A673 (cell line): ENCODE results near the gene PHAF1. TPM values are rescaled to one million over a fixed set of nuclear protein-coding genes. Genes with fewer than 3 reads are reported as not detected.

Source experiments
- BruUV-seq: library from RNA; stranded (reverse); fragments of 400-500 nt; replicated peaks from 2 replicates; lab custom pipeline; 2021; lab: Mats Ljungman, UMichigan
- CTCF ChIA-PET: fragments of 300-600 bp; sonication (Branson Sonifier 250); formaldehyde crosslinking; loops from one replicate; lab custom pipeline; 2022; ENCODE audit warnings: antibody characterized with exemption; lab: Charles Lee
- POLR2A ChIA-PET: fragments of 300-600 bp; sonication (Branson Sonifier 250); formaldehyde crosslinking; loops from one replicate; lab custom pipeline; 2022; ENCODE audit warnings: antibody characterized with exemption; ENCODE audit not compliant: low non-redundant PET; lab: Charles Lee
- DNase-seq: peaks from one replicate; pipeline ENCODE4 v3.0.0-alpha.2; 2015; ENCODE audit warnings: low spot score
- H3K27ac ChIP-seq: fragments of 200-600 bp; sonication (generic); 2 replicates; pipeline ENCODE4 v1.5.1; 2016; ENCODE audit warnings: mixed run types, low read depth, mild to moderate bottlenecking, mixed read lengths, antibody characterized with exemption, low read length; ENCODE audit not compliant: poor library complexity, severe bottlenecking
- H3K27me3 ChIP-seq: fragments of 200-600 bp; sonication (generic); replicated peaks from 2 replicates; pipeline ENCODE4 v1.6.1; 2017; ENCODE audit warnings: mixed run types, low read depth, mild to moderate bottlenecking, mixed read lengths, antibody characterized with exemption, low read length; ENCODE audit not compliant: insufficient read depth, poor library complexity
- H3K36me3 ChIP-seq: fragments of 200-600 bp; sonication (generic); 2 replicates; pipeline ENCODE4 v1.6.1; 2016; ENCODE audit warnings: mixed run types, mild to moderate bottlenecking, mixed read lengths, antibody characterized with exemption, low read length; ENCODE audit not compliant: insufficient read depth, poor library complexity, severe bottlenecking
- H3K4me1 ChIP-seq: fragments of 200-600 bp; sonication (generic); 2 replicates; pipeline ENCODE4 v1.6.1; 2017; ENCODE audit warnings: mixed run types, mild to moderate bottlenecking, mixed read lengths, antibody characterized with exemption, low read length; ENCODE audit not compliant: insufficient read depth, poor library complexity, severe bottlenecking
- H3K4me3 ChIP-seq: fragments of 200-600 bp; sonication (generic); 2 replicates; pipeline ENCODE4 v1.5.1; 2016; ENCODE audit warnings: low read depth, mixed run types, mild to moderate bottlenecking, mixed read lengths, low read length; ENCODE audit not compliant: poor library complexity, severe bottlenecking
- H3K9me3 ChIP-seq: fragments of 200-600 bp; sonication (generic); 2 replicates; pipeline ENCODE4 v1.6.1; 2016; ENCODE audit warnings: mixed run types, low read depth, mild to moderate bottlenecking, mixed read lengths, antibody characterized with exemption, low read length; ENCODE audit not compliant: poor library complexity, severe bottlenecking
- EZH2 ChIP-seq: fragments of 200-600 bp; sonication (generic); IDR thresholded peaks from 2 replicates; pipeline ENCODE4 v1.6.1; 2017; ENCODE audit warnings: borderline replicate concordance, low read depth, mild to moderate bottlenecking, mixed read lengths, antibody characterized with exemption, low read length; ENCODE audit not compliant: poor library complexity, severe bottlenecking
- intact Hi-C: fragments of 100-400 bp; cut with micrococcal nuclease; formaldehyde crosslinking; loops from one replicate; pipeline ENCODE4 v1.10.0; 2022; ENCODE audit not compliant: unreplicated experiment
- total RNA-seq: library from RNA; stranded (reverse); gene quantifications from 2 replicates; pipeline ENCODE4 v1.2.3, GENCODE V29; 2021
- TF ChIP-seq, protein P1 (sequence below): fragments of 300-800, 200-600 bp; sonication (generic); conservative IDR thresholded peaks from 2 replicates; pipeline ENCODE4 v1.5.1; 2017; ENCODE audit warnings: low read depth, mild to moderate bottlenecking, antibody characterized with exemption, low read length, moderate library complexity, mixed read lengths

PHAF1 gene
- total RNA-seq, 1 experiment from 2014 or later, result 23.2 TPM

DNA sequence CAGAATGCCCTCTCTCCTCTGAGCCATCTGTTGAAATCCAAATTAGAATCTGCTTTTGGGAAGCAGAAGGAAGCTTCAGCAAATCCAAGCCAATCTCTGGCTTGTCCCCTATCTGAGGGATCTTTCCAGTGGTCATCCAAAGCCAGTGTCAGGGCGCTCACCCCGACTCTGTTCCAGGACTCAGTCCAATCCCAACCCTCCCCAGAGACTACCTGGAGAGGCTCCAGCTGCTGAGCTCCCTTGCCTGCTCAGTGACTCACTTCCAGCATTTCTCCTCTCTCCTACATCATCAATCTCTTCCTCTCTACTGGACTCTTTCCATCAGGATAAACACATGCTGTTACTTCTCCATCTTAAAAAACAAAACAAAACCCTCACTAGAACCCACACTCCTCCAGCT lies 71.6 kb downstream of the PHAF1 start:
- POLR2A ChIA-PET, result no interaction called here
- no peak for TF ChIP-seq EZH2
- TF ChIP-seq, protein P1, sequence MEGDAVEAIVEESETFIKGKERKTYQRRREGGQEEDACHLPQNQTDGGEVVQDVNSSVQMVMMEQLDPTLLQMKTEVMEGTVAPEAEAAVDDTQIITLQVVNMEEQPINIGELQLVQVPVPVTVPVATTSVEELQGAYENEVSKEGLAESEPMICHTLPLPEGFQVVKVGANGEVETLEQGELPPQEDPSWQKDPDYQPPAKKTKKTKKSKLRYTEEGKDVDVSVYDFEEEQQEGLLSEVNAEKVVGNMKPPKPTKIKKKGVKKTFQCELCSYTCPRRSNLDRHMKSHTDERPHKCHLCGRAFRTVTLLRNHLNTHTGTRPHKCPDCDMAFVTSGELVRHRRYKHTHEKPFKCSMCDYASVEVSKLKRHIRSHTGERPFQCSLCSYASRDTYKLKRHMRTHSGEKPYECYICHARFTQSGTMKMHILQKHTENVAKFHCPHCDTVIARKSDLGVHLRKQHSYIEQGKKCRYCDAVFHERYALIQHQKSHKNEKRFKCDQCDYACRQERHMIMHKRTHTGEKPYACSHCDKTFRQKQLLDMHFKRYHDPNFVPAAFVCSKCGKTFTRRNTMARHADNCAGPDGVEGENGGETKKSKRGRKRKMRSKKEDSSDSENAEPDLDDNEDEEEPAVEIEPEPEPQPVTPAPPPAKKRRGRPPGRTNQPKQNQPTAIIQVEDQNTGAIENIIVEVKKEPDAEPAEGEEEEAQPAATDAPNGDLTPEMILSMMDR, result no peak
- Histone ChIP-seq H3K9me3 (no peaks in the 10 kb centered on the region), H3K4me3 (no peak overlapping the region), H3K27ac (no peak overlapping the region), H3K36me3 (no peaks in the 10 kb centered on the region), H3K27me3 (no peaks in the 10 kb centered on the region), H3K4me1 (peaks cover 25% of the 10 kb centered on the region)
- intact Hi-C loops, result no loop called here
- no peak for DNase-seq
- BruUV-seq, result no TSS peak
- CTCF ChIA-PET, result interaction anchor here (0.6 to 0.7 kb wide), 2 partner anchors 26 to 163 kb away, joined by 3 read pairs; no protein-coding TSS in a partner anchor

DNA sequence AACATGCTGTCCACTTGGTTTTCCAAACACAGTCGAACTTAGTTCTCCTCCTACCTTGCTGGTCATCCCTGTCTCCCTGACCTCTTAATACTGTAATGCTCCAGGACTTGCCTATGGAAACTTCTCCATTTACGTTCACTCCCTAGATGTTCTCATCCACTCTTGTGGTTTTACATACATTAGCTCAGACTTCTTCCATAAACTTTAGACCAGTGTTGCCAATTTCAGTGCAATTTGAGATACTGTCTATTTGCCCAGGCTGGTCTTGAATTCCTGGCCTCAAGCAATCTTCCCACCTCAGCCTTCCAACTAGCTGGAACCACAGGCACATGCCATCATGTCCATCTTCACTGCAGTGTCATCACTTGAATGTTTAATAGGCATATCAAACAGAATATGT lies 72.5 kb downstream of the PHAF1 start:
- no peak for TF ChIP-seq EZH2
- TF ChIP-seq, protein P1, result no peak
- BruUV-seq, result no TSS peak
- DNase-seq, result no peak
- ChIA-PET POLR2A (no interaction called here), CTCF (no interaction called here)
- no peaks in the 10 kb centered on the region for H3K27me3 ChIP-seq
- H3K4me3 ChIP-seq, result peak overlapping the region; percentile 68
- peaks cover 25% of the 10 kb centered on the region for H3K4me1 ChIP-seq
- no peak overlapping the region for H3K27ac ChIP-seq
- intact Hi-C loops, result loop anchor here (2.0 kb wide), 1 partner anchor 227 kb away; no protein-coding TSS in a partner anchor
- no peaks in the 10 kb centered on the region for H3K9me3 ChIP-seq
- no peaks in the 10 kb centered on the region for H3K36me3 ChIP-seq

DNA sequence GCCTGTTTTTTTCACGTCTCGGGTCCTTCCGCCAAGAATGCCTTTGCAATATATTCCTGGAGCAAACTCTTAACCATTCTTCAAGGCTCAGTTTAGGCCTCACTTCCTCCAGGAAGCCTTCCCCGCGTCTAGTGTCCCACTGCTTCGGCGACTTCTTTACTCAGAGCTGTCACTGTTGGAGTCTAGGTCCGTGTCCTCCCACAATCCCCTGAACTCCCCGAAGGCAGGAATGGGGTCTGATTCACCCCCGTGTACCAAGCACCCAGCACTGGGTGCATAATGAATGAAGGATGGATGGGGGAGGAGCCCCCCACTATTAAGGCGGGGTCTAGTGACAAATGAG lies 73.5 kb downstream of the PHAF1 start:
- intact Hi-C loops, result loop anchor here (2.0 kb wide), 1 partner anchor 228 kb away; no protein-coding TSS in a partner anchor
- peaks cover 18% of the 10 kb centered on the region for H3K4me1 ChIP-seq
- CTCF ChIA-PET, result no interaction called here
- peak overlapping the region; percentile 99 for H3K27ac ChIP-seq
- DNase-seq, result no peak
- BruUV-seq, result no TSS peak
- no peaks in the 10 kb centered on the region for H3K9me3 ChIP-seq
- POLR2A ChIA-PET, result no interaction called here
- no peaks in the 10 kb centered on the region for H3K36me3 ChIP-seq
- H3K4me3 ChIP-seq, result peak overlapping the region; percentile 68
- no peaks in the 10 kb centered on the region for H3K27me3 ChIP-seq
- no peak for TF ChIP-seq EZH2
- TF ChIP-seq, protein P1, result no peak
